HG03095 (cell line): ENCODE data around the gene DNAAF8.

Source experiments
- ATAC-seq: cut with Tn5 transposase; IDR thresholded peaks from one replicate; pipeline ENCODE4 v1.9.1; 2021; ENCODE audit warnings: moderate library complexity; ENCODE audit not compliant: unreplicated experiment

DNAAF8 gene

DNA sequence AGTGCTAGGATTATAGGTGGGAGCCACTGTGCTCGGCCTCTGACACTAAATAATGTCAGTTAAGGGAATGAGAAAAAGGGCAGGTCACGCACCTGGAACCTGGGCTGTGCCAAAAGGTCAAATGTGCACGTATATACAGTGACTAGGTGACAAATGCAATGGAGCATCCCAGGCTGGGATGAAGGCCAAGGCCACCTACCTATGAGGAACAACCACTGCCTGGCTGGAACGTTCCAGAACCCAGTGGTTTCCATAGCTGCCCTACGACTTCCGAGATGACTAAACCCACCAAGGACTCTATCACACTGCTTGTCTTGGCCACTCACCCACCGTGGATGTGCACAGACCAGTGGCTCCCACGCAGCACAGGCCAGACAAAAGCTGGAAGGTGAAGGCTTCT lies 16.6 kb downstream of the DNAAF8 start:
- no peak for ATAC-seq

DNA sequence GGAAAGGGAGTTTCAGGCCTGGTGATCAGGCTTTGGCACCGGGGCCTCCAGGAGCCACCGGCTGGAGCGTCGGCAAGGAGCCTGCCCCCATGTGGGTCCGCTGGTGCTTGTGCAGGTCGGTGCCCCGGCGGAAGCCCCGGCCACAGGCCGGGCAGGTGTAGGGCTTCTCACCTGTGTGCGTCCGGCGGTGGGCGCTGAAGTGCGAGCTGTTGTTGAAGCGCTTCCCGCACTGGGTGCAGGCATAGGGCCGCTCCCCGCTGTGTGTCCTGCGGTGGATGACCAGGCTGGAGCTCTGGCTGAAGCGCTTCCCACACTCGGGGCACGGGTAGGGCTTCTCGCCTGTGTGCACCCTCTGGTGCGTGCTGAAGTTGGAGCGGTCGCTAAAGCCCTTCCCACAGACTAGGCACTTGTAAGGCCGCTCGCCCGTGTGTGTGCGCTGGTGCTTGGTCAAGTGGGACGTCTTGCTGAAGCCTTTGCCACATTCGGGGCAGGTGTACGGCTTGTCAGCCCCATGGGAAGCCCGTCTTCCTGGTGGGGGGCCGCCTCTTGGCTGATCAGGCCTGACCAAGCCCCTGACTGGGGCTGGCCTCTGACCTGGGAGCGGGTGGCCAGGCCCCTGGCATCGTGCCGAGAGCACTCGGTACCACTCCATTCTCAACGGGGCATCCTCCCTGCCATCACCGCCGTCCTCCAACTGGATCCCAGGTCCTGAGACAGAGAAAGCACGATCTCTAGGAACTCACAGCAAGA lies 18.2 kb downstream of the DNAAF8 start:
- no peak for ATAC-seq

DNA sequence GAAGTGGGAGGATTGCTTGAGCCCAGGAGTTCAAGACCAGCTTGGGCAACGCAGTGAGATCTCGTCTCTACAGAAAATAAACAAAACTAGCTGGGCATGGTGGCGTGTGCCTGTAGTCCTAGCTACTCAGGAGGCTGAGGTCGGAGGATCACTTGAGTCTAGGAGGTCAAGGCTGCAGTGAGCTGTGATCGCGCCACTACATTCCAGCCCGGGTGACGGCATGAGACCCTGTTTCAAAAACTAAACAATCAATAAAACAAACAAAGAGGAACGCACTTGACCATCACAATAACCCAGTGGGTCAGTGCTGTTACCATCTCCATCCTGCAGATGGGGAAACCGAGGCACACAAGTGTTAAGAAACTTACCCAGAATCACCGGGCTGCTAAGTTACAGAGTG lies 18.9 kb downstream of the DNAAF8 start:
- ATAC-seq, result no peak

DNA sequence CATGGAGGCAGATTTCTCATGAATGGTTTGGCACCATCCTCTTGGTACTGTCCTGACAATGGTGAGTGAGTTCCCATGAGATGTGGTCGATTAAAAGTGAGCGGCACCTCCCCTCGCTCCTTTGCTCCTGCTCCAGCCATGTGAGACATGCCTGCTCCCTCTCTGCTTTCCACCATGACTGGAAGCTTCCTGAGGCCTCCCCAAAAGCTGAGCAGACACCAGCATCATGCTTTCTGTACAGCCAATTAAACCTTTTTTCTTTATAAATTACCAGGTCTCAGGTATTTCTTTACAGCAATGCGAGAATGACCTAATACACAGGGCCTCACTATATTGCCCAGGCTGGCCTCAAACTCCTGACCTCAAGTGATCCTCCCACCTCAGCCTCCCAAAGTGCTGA lies 20.5 kb downstream of the DNAAF8 start:
- no peak for ATAC-seq

DNA sequence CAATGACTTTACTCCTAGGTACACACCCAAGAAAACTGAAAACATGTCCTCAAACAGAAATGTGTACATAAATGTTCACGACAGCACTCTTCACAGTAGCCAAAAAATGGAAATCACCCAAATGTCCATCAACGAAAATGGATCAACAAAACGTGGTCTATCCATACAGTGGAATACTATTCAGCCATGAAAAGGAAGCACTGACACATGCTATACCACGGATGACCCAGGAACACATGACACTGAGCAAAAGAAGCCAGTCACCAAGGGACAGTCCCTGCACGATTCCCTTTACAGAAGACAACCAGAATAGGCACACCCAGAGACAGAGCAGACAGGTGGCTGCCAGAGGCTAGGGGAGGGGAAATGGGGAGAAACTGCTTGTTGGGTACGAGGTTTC lies 21.4 kb downstream of the DNAAF8 start:
- no peak for ATAC-seq

DNA sequence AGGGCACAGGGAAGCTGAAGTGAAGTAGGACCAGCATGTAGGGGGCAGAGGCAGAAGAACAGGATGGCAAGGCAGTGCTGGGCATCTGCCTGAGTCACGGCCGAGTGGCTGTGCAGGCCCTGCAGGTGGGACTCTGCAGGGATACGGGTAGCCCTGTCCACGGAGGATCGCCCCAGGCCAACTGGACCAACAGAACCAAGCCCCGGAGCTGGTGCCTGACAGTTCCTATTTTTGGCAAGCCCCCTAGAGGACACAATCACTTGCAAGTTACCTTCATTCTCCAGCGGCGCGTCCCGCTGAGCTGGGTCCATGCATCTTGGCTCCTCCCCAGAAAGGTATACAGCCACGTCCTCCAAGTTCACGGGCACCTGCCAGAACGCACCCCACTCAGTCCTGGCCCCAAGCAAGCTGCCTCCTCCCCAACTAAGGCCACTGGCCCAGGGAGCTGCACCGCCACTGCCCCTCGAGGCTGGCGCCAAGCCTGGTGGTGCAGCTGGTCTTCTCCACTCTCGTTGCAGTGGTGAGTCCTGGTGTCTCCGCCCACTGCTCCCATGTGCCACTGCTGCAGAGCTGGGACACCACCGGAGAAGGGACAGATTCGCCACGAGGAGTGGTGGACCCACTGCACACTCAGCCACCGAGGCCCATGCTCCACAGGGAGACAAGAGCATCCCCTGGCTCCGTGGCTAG lies 26.0 kb downstream of the DNAAF8 start:
- no peak for ATAC-seq

DNA sequence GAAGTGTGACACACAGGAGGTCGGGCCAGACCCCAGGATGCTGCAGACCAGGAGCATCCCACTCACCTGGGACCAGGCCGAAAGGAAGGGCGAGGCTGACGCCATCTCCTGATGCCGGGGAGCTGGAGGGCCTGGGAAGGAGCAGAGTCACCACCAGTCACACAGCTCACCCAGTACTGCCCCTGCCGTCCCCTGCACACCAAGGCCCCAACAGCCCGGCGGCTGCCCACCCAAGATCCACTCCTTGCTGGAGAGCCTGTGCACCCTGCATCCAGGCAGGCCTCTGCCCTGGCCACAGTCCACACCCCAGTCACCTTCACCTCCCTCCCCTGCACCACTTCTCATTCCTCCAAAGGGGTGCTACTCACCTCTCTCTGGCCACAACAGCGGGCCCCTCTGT lies 27.9 kb downstream of the DNAAF8 start:
- ATAC-seq, result no peak

DNA sequence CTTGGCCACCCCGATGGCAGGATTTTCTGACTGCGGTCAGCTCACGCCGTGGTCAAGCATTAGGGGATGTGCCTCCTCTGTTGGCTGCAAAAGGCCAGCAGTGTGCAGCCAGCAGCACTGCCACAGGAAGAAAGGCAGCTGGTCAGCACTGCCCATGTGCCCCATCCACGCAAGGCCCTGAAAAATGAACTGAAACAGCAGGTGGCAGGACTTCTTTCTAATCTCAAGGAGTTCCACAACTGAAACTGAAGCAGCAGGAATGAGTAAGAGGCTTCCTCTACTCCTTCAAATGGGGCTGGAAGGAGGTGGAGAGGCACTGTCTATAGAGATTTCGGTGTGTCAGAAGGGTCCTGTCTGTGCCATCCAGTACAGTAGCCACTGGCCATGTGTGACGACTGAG lies 29.5 kb downstream of the DNAAF8 start:
- ATAC-seq, result no peak

DNA sequence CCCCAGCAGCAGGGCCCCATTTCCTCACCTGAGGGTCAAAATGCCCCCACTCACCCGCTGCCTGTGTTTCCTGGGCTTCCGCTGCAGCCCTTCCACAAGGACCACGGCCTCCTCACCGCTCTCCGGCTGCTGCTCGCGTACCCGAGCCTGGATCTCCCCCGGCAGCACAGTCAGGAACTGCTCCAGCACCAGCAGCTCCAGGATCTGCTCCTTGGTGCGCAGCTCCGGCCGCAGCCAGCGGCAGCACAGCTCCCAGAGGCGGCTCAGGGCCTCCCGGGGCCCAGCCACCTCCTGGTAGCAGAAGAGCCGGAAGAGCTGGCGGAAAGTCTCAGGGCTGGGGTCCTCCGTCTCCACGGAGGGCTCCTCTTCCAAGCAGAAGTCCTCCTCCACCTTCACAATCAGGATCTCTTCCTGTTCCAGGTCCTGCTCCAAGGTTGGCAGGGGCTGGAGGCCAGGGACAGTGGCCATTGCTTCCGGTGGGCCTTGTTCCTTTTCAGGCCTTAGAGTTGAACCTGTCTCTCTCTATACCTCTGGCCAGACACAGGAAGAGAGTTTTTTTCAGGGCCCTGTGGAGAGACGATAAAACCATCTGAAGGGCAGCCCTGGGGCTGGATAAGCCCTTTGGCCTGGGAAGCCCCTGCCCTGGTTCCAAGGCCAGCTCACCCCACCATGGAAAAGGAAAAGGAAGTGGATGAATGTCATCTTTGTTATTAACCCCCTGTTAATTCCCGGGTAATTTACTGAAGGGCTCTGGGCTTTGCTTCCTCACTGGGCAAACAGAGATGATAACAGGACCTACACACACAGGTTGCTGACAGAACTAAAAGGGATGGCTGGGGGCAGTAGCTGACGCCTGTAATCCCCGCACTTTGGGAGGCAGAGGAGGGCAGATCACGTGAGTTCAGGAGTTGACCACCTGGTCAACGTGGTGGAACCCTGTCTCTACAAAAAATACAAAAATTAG lies 31.5 kb downstream of the DNAAF8 start:
- ATAC-seq, result no peak

DNA sequence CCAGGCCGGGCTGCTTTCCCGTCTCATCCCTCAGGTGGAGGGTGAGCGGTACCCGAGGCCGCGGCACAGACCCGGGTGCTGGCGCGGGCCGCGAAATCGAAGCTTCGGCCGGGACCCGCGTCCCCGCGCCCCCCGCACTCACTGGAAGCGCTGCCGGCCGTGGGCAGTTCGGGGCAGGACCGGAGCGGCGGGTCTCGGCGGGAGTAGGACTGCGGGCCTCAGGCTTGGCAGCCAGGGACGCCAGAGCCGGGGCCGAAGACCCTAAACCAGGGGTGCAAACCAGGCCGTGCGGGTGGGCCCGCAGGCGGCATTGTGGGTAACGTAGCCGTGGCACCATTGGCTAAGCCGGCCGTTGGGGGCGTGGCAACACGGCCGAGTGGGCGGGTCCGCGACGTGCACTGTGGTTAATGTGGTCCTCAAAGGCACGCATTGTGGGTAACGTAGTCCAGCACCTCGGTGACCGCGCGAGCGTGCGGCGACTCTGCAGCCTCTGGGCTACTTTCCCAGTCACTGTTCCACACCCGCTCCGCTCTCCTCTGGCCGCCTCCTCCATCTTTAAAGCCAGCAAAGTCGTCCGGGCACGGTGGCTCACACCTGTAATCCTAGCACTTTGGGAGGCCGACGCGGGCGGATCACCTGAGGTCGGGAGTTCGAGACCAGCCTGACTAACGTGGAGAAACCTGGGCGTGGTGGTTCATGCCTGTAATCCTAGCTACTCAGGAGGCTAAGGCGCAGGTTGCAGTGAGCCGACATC lies 32.7 kb downstream of the DNAAF8 start, which contains the start of gene ZNF500:
TSS of gene ZNF500 (minus strand) at position 288 of the 754 bp plus-strand sequence. CDS start 1,184 bp downstream, outside the sequence.
- ATAC-seq, result peak; percentile 83

DNA sequence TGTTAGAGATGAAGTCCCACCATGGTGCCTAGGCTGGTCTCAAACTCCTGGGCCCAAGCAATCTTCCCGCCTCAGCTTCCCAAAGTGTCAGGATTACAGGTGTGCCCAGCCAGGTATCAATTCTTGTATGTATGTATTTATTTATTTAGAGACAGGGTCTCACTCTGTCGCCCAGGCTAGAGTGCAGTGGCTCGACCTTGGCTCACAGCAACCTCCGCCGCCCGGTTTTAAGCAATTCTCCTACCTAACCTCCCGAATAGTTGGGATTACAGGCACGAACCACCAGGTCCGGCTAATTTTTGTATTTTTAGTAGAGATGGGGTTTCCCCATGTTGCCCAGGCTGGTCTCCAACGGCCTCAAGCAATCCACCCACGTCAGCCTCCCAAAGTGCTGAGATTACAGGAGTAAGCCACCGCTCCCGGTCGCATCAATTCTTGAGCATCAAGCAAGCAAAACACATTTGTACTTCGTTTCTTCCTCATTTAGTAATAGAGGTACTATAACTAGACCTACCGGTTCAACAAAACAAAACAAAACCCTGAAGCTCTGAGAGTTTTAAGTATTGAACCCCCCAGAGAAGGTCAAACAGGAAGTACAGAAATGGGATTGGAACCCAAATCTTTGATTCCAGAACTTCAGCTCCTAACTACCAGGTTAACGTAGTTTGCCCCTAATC lies 33.7 kb downstream of the DNAAF8 start:
- ATAC-seq, result peak; percentile 5

DNA sequence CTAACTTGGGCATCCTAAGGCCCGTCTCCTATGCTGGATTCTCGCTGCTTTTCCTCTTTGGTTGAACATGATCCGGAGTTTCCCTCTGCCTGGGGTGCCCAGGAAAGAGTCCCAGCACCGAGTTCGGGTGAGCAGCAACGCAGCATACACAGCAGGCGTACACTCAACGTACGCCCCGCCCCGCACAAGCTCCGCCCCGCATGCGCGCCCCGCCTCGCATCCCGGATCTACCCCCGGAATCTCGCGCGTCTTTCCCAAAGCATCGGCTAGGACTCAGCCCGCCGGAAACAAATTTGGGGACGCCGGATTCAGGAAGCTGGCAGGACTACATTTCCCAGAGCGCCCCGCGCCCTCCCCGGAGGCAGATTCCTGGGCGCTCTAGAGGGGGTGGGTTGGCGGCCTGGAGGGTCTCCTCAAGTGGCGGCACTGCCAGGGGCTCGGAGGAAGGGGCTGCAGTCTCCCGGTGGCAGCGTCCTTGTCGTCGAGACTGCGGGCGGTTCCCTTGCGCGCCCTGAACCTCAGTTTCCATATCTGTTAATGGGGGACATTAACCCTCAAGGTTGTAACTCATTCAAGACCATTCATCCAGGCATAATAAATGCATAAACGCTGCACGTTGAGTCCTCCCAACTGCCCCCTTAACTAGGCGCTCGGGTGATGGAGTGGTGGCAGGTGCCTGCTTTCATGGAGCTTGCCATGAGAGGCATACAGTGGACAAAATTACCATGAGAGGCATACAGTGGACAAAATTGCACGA lies 34.4 kb downstream of the DNAAF8 start:
- ATAC-seq, result peak; percentile 71

DNA sequence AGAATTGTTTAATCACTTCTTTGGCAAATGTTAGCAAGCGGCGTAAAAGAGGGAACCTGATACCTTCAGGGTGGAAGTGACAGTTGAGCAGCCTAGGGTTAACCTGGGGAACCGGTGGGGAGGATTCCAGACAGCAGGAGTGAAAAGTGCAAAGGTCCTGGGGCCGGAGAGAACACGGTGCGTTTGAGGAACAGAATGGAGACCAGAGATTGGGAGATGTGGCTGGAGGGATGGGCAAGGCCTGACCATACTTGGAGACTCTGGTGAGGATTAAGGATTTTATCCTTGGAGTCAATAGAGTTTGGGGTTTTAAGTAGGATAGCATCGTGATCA lies 34.9 kb downstream of the DNAAF8 start:
- no peak for ATAC-seq

DNA sequence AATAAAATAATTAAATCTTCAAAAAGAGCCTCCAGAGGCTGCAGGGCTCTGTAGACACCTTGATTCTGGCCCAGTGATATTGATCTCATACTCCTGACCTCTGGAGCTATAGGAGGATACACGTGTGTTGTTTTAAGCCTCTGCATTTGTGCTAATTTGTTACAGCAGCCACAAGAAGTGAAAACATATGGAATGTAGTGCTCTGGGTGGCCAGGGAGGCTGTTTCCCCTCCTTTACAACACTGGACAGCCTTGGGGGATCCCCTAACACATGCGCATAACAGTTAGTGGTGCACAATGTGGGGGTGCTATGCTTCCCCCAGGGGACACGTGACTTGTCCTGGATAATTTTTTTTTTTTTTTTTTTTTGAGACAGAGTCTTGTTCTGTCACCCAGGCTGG lies 37.3 kb downstream of the DNAAF8 start:
- no peak for ATAC-seq

DNA sequence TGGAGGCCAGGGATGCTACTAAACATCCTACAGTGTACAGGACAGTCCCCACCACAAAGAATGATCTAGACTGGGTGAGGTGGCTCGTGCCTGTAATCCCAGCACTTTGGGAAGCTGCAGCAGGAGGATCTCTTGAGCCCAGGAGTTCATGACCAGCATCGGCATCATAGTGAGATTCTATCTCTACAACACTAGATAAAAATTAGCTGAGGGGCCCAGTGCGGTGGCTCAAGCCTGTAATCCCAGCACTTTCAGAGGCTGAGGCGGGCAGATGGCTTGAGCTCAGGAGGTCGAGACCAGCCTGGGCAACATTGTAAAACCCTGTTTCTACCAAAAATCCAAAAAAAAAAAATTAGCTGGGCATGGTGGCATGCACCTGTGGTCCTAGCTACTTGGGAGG lies 38.0 kb downstream of the DNAAF8 start:
- no peak for ATAC-seq

DNA sequence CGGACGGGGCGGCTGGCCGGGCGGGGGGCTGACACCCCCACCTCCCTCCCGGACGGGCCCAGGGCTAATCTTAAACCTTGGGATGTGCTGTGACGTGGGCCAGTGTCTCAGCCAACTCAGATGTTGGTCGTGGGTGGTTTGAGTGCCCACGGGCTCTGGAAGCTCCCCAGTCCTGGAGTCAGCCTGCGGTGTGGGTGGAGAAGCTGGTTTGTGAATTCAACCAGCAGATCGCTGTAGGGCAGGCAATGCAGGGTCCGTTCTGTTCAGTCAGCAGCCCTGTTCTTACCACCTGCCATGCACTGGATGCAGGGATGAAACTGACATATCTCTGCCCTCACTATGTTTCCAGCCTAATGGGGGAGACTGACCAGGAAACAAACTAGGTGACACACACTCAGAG lies 40.7 kb downstream of the DNAAF8 start:
- ATAC-seq, result no peak

DNA sequence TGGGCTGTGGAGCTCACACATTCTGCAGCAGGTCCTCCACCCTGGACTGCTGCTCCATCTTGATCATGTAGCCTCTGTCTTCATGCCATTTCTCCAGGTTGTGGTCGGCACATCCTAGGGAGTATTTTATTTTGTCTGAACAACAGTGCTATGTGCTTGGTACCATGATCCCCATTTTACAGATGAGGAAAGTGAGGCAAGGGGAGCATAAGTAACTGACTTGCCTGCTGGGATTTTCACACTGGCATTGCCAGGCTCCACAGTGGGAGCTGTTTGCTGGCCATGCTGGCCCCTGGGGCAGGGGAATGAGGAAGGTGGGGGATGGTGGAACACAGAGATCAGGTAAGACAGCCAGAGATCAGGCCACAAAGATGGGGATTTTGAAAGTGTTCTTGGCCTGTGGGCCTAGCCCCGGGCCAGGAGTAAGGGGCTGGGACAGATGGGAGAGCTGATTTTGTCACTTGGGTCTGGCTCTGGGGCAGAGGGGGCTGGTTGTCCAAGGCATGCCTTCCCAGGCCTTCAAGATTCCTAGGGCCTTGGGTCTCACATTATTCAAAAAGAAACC lies 41.9 kb downstream of the DNAAF8 start:
- no peak for ATAC-seq

DNA sequence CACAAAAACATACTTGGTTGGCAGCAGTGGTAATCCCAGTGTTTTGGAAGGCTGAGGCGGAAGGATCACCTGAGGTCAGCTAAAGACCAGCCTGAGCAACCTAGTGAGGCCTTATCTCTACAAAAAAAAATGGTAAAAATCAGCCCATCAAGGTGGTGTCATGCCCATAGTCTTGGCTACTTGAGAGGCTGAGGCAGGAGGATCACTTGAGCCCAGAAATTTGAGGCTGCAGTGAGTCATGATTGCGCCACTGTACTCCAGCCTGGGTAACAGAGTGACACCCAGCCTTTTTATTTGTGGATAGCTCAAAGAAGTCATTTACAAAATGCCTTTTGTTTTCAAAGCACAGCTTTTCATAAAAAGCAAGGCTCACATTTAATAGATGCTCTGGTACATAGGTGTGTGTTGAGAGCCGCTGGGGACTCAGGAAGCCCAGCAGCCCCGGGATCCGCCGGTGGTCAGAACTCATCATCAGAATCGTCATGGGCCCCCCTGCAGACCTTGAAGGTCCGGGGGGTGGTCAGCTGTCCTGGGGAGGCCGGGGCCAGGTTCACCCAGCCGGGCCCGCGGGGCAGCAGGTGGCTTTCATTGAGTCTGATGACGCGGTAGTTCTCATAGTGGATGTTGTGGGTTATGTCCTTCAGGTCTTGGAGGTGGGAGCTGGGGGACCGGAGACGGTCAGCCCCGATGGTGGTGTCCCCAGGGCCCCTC lies 43.2 kb downstream of the DNAAF8 start:
- no peak for ATAC-seq

DNA sequence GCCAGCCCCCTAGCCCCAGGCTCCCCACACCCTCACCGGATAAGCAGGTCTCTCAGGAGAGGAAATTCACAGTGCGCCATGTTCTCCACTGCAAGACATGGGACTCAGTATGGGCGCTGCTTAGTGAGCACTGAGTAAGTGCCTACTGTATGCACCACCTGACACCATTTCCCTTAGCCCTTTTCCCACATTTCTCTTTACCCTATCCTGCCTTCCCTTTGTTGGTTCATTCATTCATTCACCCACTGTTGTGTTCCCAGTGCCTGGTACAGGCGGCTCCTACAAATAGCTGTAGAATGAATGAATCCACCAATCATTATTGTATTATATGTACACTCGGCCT lies 43.7 kb downstream of the DNAAF8 start:
- ATAC-seq, result no peak
